HepG2 (cell line): ENCODE measurements around the gene CCDC38. TPM values are rescaled to one million over a fixed set of nuclear protein-coding genes. Genes with fewer than 3 reads are reported as not detected.

Experiments
- FOSL2 ChIP-seq: sonication (generic); formaldehyde crosslinking; IDR thresholded peaks from 2 replicates; pipeline ENCODE4 v1.4.0; 2020; ENCODE audit warnings: missing genetic modification reagents
- FOXP1 ChIP-seq, 2 experiments: fragments of 450-650 bp in 1 of 2; IDR thresholded peaks; 2 replicates each; pipeline ENCODE4 v1.6.1; 2017 to 2018; ENCODE audit warnings: antibody characterized with exemption in 1 of 2
- FOXP4 ChIP-seq: sonication (generic); formaldehyde crosslinking; IDR thresholded peaks from 2 replicates; pipeline ENCODE4 v1.4.0; 2020; ENCODE audit warnings: missing genetic modification reagents
- GFI1 ChIP-seq: sonication (generic); formaldehyde crosslinking; IDR thresholded peaks from 2 replicates; pipeline ENCODE4 v1.5.0; 2020; ENCODE audit warnings: missing genetic modification reagents, mild to moderate bottlenecking, borderline replicate concordance
- HNF4G ChIP-seq, 2 experiments: sonication (generic) in 1 of 2; formaldehyde crosslinking in 1 of 2; IDR thresholded peaks; 2 replicates each; pipeline versions ENCODE4 v1.4.0 to v1.6.1; 2011 to 2020; ENCODE audit warnings: borderline replicate concordance in 2 of 2, low read depth in 2 of 2, mild to moderate bottlenecking in 2 of 2, low read length in 1 of 2, missing genetic modification reagents in 1 of 2, moderate library complexity in 1 of 2
- HNRNPUL1 ChIP-seq: fragments of 200-400 bp; formaldehyde crosslinking; IDR thresholded peaks from 2 replicates; pipeline ENCODE4 v1.6.1; 2017; ENCODE audit warnings: low read depth, mild to moderate bottlenecking, low read length, moderate library complexity
- NR2F2 ChIP-seq: IDR thresholded peaks from 2 replicates; pipeline ENCODE4 v1.6.1; 2012; ENCODE audit warnings: low read depth, inconsistent platforms, borderline replicate concordance
- PATZ1 ChIP-seq: sonication (generic); formaldehyde crosslinking; IDR thresholded peaks from 2 replicates; pipeline ENCODE4 v1.4.0; 2020; ENCODE audit warnings: missing genetic modification reagents
- SOX6 ChIP-seq, 2 experiments: fragments of 450-650 bp in 1 of 2; sonication (generic) in 1 of 2; formaldehyde crosslinking in 1 of 2; IDR thresholded peaks; 2 replicates each; pipeline versions ENCODE4 v1.4.0 to v1.6.1; 2017 to 2020; ENCODE audit warnings: antibody characterized with exemption in 1 of 2, mild to moderate bottlenecking in 1 of 2, missing genetic modification reagents in 1 of 2
- SP140L ChIP-seq: sonication (generic); formaldehyde crosslinking; IDR thresholded peaks from 2 replicates; pipeline ENCODE4 v1.4.0; 2020; ENCODE audit warnings: missing genetic modification reagents, borderline replicate concordance
- ZNF142 ChIP-seq: sonication (generic); formaldehyde crosslinking; IDR thresholded peaks from 2 replicates; pipeline ENCODE4 v1.4.0; 2020; ENCODE audit warnings: missing genetic modification reagents
- ZNF609 ChIP-seq: sonication (generic); formaldehyde crosslinking; IDR thresholded peaks from 2 replicates; pipeline ENCODE4 v1.4.0; 2020; ENCODE audit warnings: mild to moderate bottlenecking, missing genetic modification reagents, borderline replicate concordance
- polyA plus RNA-seq, 8 experiments: library from polyadenylated mRNA; depleted of rRNA in 3 of 8; stranded (reverse) in 7 of 8; unstranded in 1 of 8; fragments of >200 nt; fragmentation: Illumina TruSeq in 4 of 8; extraction: Trizol in 4 of 8; gene quantifications; 2 replicates each; pipeline versions ENCODE4 v1.2.1 to v1.2.3, GENCODE V29; 2011 to 2016; ENCODE audit warnings: low read depth in 4 of 8, missing spikeins in 1 of 8, mixed read lengths in 1 of 8; ENCODE audit not compliant: insufficient read depth in 1 of 8
- total RNA-seq, 5 experiments: library from RNA; depleted of rRNA; stranded (reverse); fragments of >200 nt; fragmentation: Illumina TruSeq; extraction: Trizol; gene quantifications; 2 replicates each; pipeline ENCODE4 v1.2.3, GENCODE V29; 2016; ENCODE audit warnings: low read depth in 1 of 5

Gene CCDC38
- total and polyA plus RNA-seq, 2 of the 13 experiments (the other 11 are each of a cell fraction or from before 2014, with no cell fraction given) = 0.24 to 0.32 TPM

GRCh38 chr12:95955549-95956159 lies 13.2 kb upstream of the CCDC38 start (continued):
- TF ChIP-seq PATZ1 (CRISPR knock-in tag) (0 out of 2 replicates have a peak, but pooled peaks have one; percentile 16), NR2F2 (peak; percentile 44; the same call in 1 of the 2 replicates), HNF4G (IDR thresholded peaks at IDR 0.05; ENCODE audit: borderline replicate concordance, low read depth, low read length) (0 out of 2 replicates have a peak, but pooled peaks have one; percentile 16), HNF4G (CRISPR knock-in tag; IDR thresholded peaks at IDR 0.05; ENCODE audit: borderline replicate concordance, low read depth) (no peak), GFI1 (CRISPR knock-in tag) (0 out of 2 replicates have a peak, but pooled peaks have one; percentile 29), FOXP1 (IDR thresholded peaks at IDR 0.05) (no peak), FOXP1 (CRISPR knock-in tag; IDR thresholded peaks at IDR 0.05) (peak; percentile 74), HNRNPUL1 (no peak), SP140L (CRISPR knock-in tag) (no peak), ZNF142 (CRISPR knock-in tag) (no peak), FOXP4 (CRISPR knock-in tag) (peak; percentile 62; the same call in 1 of the 2 replicates), SOX6 (IDR thresholded peaks at IDR 0.05) (no peak), SOX6 (CRISPR knock-in tag; IDR thresholded peaks at IDR 0.05) (peak; percentile 61), FOSL2 (0 out of 2 replicates have a peak, but pooled peaks have one; percentile 14), ZNF609 (CRISPR knock-in tag) (peak; percentile 52; the same call in 1 of the 2 replicates)
